KMS-11 (cell line): ENCODE data around the gene VMP1.

Source experiments
- H2AFZ ChIP-seq: fragments of 200-600 bp; sonication (generic); 2 replicates; pipeline ENCODE4 v1.6.1; 2016; ENCODE audit warnings: antibody characterized with exemption, mixed run types, low read depth
- H3K27ac ChIP-seq: fragments of 200-600 bp; sonication (generic); 2 replicates; pipeline ENCODE4 v1.6.1; 2016; ENCODE audit warnings: mild to moderate bottlenecking, mixed run types
- H3K27me3 ChIP-seq: fragments of 200-600 bp; sonication (generic); 2 replicates; pipeline ENCODE4 v1.6.1; 2017; ENCODE audit warnings: mild to moderate bottlenecking, low read depth, mixed run types, moderate library complexity; ENCODE audit not compliant: insufficient read depth
- H3K36me3 ChIP-seq: fragments of 200-600 bp; sonication (generic); 2 replicates; pipeline ENCODE4 v1.6.1; 2017; ENCODE audit warnings: mild to moderate bottlenecking, mixed run types; ENCODE audit not compliant: insufficient read depth
- H3K4me1 ChIP-seq: fragments of 200-600 bp; sonication (generic); 2 replicates; pipeline ENCODE4 v1.6.1; 2016; ENCODE audit warnings: mild to moderate bottlenecking, low read depth, mixed run types; ENCODE audit not compliant: poor library complexity, severe bottlenecking
- H3K4me2 ChIP-seq: fragments of 200-600 bp; sonication (generic); 2 replicates; pipeline ENCODE4 v1.7.0; 2016; ENCODE audit warnings: mild to moderate bottlenecking, mixed run types
- H3K4me3 ChIP-seq: fragments of 200-600 bp; sonication (generic); IDR thresholded peaks from 2 replicates; pipeline ENCODE4 v1.6.1; 2017; ENCODE audit warnings: low read depth, low read length, mixed read lengths; ENCODE audit not compliant: insufficient read depth
- H3K79me2 ChIP-seq: fragments of 200-600 bp; sonication (generic); 2 replicates; pipeline ENCODE4 v1.6.1; 2016; ENCODE audit warnings: low read depth, mixed run types; ENCODE audit not compliant: insufficient read depth
- H3K9ac ChIP-seq: fragments of 200-600 bp; sonication (generic); 2 replicates; pipeline ENCODE4 v1.6.1; 2016; ENCODE audit warnings: mild to moderate bottlenecking, mixed run types
- H4K20me1 ChIP-seq: fragments of 200-600 bp; sonication (generic); 2 replicates; pipeline ENCODE4 v1.6.1; 2016; ENCODE audit warnings: mild to moderate bottlenecking, mixed run types; ENCODE audit not compliant: insufficient read depth
- CTCF ChIP-seq: fragments of 200-600 bp; sonication (generic); conservative IDR thresholded peaks from 2 replicates; pipeline ENCODE4 v1.6.1; 2017; ENCODE audit warnings: low read depth, mild to moderate bottlenecking, antibody characterized with exemption, low read length, moderate library complexity, mixed read lengths

Gene VMP1

DNA sequence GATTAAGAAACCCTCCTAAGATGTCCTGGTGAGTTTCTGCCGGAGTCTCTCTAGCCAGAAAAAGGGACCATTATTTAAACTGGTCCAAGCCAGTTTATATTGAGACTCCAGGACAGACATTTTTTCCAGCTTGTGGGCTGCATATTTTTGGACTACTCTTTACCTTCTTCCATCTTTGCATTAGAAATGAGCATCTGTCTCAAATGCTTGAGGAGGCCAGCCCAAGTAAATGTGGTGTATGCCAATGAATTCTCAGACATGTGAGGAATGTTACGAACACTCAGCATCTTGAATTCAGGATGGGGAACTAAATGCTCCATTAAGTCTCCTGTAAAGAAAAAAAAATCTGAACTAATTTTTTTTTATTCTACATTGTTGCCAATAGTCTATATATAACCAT lies 166.9 kb downstream of the VMP1 start:
- Histone ChIP-seq H3K79me2 (no peaks in the 10 kb centered on the region), H2AFZ (no peak overlapping the region), H3K4me3 (no peak overlapping the region), H3K27ac (no peak overlapping the region), H3K4me1 (no peaks in the 10 kb centered on the region), H3K36me3 (no peaks in the 10 kb centered on the region), H3K27me3 (no peaks in the 10 kb centered on the region), H3K9ac (no peak overlapping the region), H4K20me1 (no peaks in the 10 kb centered on the region), H3K4me2 (no peak overlapping the region)
- TF ChIP-seq CTCF = no peak

DNA sequence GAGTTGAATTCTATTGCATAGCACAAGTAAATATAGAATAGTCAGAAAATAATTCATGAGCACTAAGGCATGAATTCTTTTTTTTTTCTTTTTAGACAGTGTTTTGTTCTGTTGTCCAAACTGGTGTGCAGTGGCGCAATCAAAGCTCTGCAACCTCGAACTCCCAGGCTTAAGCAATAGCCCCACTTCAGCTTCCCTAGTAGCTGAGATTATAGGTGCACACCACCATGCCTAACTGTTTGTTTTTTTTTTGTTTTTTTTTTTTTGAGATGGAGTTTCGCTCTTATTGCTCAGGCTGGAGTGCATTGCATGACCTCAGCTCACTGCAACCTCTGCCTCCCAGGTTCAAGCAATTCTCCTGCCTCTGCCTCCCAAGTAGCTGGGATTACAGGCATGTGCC lies 168.7 kb downstream of the VMP1 start:
- no peak overlapping the region for H3K4me3 ChIP-seq
- no peaks in the 10 kb centered on the region for H3K27me3 ChIP-seq
- no peaks in the 10 kb centered on the region for H3K79me2 ChIP-seq
- no peaks in the 10 kb centered on the region for H4K20me1 ChIP-seq
- H2AFZ ChIP-seq = no peak overlapping the region
- H3K27ac ChIP-seq = no peak overlapping the region
- H3K4me2 ChIP-seq = no peak overlapping the region
- no peaks in the 10 kb centered on the region for H3K4me1 ChIP-seq
- no peak for TF ChIP-seq CTCF
- no peak overlapping the region for H3K9ac ChIP-seq
- no peaks in the 10 kb centered on the region for H3K36me3 ChIP-seq

DNA sequence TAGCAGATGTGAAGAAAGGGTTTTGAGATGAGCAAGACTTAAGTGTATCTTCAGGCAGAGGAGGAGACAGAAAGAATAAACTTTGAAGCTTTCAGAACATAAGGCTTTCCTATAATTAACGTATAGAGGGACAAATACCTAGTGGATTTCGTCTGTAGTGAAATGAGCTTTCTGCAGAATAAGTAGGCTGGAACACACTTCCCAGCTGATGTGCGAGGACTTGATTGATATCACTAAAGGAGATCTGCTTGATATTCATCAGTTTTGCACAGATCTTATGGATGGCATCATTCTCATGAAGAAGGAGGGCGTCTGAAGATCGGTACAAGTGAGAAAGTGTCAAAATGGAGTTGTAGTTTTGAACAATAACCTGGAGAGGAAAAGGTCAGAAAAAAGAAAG lies 170.5 kb downstream of the VMP1 start:
- Histone ChIP-seq H3K4me2 (no peak overlapping the region), H3K9ac (no peak overlapping the region), H3K79me2 (no peaks in the 10 kb centered on the region), H4K20me1 (no peaks in the 10 kb centered on the region), H2AFZ (no peak overlapping the region), H3K4me1 (no peaks in the 10 kb centered on the region), H3K27ac (no peak overlapping the region), H3K36me3 (no peaks in the 10 kb centered on the region), H3K27me3 (no peaks in the 10 kb centered on the region), H3K4me3 (no peak overlapping the region)
- no peak for TF ChIP-seq CTCF

DNA sequence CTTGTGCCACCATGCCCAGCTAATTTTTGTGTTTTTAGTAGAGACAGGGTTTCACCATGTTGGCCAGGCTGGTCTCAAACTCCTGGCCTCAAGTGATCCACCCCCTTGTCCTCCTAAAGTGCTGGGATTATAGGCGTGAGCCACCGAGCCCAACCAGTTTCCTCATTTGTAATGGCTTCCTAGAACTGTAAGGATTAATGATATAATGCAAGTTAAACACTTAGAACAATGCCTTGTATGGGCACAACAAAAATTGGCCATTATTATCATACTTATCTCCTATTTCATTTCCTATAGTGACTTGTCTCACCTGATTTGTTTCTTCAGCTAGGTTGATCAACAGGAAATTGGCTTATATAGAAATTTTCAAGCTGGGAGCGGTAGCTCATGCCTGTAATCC lies 171.2 kb downstream of the VMP1 start:
- H3K27me3 ChIP-seq = no peaks in the 10 kb centered on the region
- H3K9ac ChIP-seq = no peak overlapping the region
- no peaks in the 10 kb centered on the region for H3K4me1 ChIP-seq
- H3K4me3 ChIP-seq = no peak overlapping the region
- H3K27ac ChIP-seq = no peak overlapping the region
- H4K20me1 ChIP-seq = no peaks in the 10 kb centered on the region
- H3K79me2 ChIP-seq = no peaks in the 10 kb centered on the region
- no peak overlapping the region for H3K4me2 ChIP-seq
- no peak for TF ChIP-seq CTCF
- no peak overlapping the region for H2AFZ ChIP-seq
- no peaks in the 10 kb centered on the region for H3K36me3 ChIP-seq

GRCh38 chr17:59884861-59885260 lies 177.4 kb downstream of the VMP1 start:
- Histone ChIP-seq H3K36me3 (no peaks in the 10 kb centered on the region), H3K4me2 (no peak overlapping the region), H3K27me3 (no peaks in the 10 kb centered on the region), H3K9ac (no peak overlapping the region), H3K4me3 (no peak overlapping the region), H3K79me2 (no peaks in the 10 kb centered on the region), H4K20me1 (no peaks in the 10 kb centered on the region), H3K27ac (no peak overlapping the region), H2AFZ (no peak overlapping the region), H3K4me1 (peaks cover 4% of the 10 kb centered on the region)
- TF ChIP-seq CTCF = no peak
